DOHH2 (cell line): Measurements from ENCODE around the gene MOGAT2.

ENCODE experiments used
- CTCF ChIP-seq: fragments of 200-600 bp; sonication (generic); IDR thresholded peaks from one replicate; pipeline ENCODE4 v1.5.1; 2014; ENCODE audit warnings: antibody characterized with exemption, mild to moderate bottlenecking, low read depth, low read length; ENCODE audit not compliant: poor library complexity, severe bottlenecking
- EZH2phosphoT487 ChIP-seq: fragments of 200-600 bp; sonication (generic); IDR thresholded peaks from 2 replicates; pipeline ENCODE4 v1.6.1; 2017; ENCODE audit warnings: borderline replicate concordance, mild to moderate bottlenecking, antibody characterized with exemption, low read length, moderate library complexity, mixed read lengths

GRCh38 chr11:75766443-75767227 lies 49.0 kb downstream of the MOGAT2 start:
- TF ChIP-seq CTCF (no peak), EZH2phosphoT487 (no peak)
